Measurements from ENCODE around the gene SLMAP.

The SLMAP gene

GRCh38 chr3:57709559-57709958 is 46.5 kb upstream of the SLMAP start:
- Histone ChIP-seq H3K4me3 (replicated peaks; ENCODE audit: insufficient read depth, low read length) (no peak overlapping the region), H3K27ac (replicated peaks) (no peak overlapping the region; the same call in 1 of the 2 replicates), H3K27me3 (ENCODE audit: insufficient read depth, poor library complexity, severe bottlenecking) (no peaks in the 10 kb centered on the region)
- TF ChIP-seq POLR2AphosphoS5 (IDR thresholded peaks at IDR 0.05; ENCODE audit: low read depth), result no peak
- TF ChIP-seq GABPA (IDR thresholded peaks at IDR 0.05; ENCODE audit: low read depth), result no peak
- TF ChIP-seq CTCF (IDR thresholded peaks at IDR 0.05; ENCODE audit: insufficient read depth, low read length), result no peak
- TF ChIP-seq, protein P1, sequence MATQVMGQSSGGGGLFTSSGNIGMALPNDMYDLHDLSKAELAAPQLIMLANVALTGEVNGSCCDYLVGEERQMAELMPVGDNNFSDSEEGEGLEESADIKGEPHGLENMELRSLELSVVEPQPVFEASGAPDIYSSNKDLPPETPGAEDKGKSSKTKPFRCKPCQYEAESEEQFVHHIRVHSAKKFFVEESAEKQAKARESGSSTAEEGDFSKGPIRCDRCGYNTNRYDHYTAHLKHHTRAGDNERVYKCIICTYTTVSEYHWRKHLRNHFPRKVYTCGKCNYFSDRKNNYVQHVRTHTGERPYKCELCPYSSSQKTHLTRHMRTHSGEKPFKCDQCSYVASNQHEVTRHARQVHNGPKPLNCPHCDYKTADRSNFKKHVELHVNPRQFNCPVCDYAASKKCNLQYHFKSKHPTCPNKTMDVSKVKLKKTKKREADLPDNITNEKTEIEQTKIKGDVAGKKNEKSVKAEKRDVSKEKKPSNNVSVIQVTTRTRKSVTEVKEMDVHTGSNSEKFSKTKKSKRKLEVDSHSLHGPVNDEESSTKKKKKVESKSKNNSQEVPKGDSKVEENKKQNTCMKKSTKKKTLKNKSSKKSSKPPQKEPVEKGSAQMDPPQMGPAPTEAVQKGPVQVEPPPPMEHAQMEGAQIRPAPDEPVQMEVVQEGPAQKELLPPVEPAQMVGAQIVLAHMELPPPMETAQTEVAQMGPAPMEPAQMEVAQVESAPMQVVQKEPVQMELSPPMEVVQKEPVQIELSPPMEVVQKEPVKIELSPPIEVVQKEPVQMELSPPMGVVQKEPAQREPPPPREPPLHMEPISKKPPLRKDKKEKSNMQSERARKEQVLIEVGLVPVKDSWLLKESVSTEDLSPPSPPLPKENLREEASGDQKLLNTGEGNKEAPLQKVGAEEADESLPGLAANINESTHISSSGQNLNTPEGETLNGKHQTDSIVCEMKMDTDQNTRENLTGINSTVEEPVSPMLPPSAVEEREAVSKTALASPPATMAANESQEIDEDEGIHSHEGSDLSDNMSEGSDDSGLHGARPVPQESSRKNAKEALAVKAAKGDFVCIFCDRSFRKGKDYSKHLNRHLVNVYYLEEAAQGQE (IDR thresholded peaks at IDR 0.05; ENCODE audit: insufficient replicate concordance, low read depth), result no peak
- no peak for TF ChIP-seq SPI1 (IDR thresholded peaks at IDR 0.05; ENCODE audit: borderline replicate concordance, low read depth)
- no peak for DNase-seq (ENCODE audit: low read depth in 1 of 2, low spot score in 1 of 2)

- TF ChIP-seq GABPA (IDR thresholded peaks at IDR 0.05; ENCODE audit: low read depth), result no peak
- TF ChIP-seq CTCF (IDR thresholded peaks at IDR 0.05; ENCODE audit: insufficient read depth, low read length), result no peak
- TF ChIP-seq SPI1 (IDR thresholded peaks at IDR 0.05; ENCODE audit: borderline replicate concordance, low read depth), result no peak
- TF ChIP-seq, protein P1 (IDR thresholded peaks at IDR 0.05; ENCODE audit: insufficient replicate concordance, low read depth), result no peak
- TF ChIP-seq POLR2AphosphoS5 (IDR thresholded peaks at IDR 0.05; ENCODE audit: low read depth), result no peak
- no peak overlapping the region for H3K4me3 ChIP-seq (replicated peaks; ENCODE audit: insufficient read depth, low read length)
- DNase-seq (ENCODE audit: low read depth in 1 of 2, low spot score in 1 of 2), result no peak
- H3K27ac ChIP-seq (replicated peaks), result no peak overlapping the region
- no peaks in the 10 kb centered on the region for H3K27me3 ChIP-seq (ENCODE audit: insufficient read depth, poor library complexity, severe bottlenecking)
Observed at GRCh38 chr3:57715686-57716085, 40.4 kb upstream of the SLMAP start.

DNA sequence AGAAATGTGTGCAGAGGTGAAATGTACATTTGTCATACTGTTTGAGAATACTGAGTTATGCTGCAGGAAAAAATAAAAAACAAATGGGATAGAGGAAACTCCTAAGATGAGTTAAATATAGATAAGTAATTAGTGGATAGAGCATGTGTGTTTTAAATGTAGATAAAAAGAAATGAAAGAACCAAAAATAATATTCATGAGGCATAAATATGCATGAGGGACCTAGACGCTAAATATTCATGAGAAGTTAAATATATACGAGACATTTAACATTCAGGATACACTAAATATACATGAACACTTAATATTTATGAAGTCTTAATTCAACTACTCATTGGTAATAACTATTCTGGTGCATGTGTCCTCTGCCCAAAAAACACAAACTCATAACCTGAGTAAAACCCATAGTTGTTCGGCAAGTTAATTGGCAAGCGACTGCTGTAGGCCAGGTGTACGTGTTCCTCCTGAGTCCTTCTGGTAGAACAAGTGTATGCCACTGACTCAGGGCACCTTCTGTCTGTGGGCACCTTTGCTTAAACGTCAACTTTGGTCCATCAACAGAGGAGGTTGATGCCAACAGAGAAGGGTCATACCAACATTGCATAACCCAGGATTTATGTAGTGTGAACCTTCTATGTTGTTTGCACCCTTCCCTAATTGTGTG is 38.8 kb upstream of the SLMAP start:
- no peak overlapping the region for H3K27ac ChIP-seq (replicated peaks)
- TF ChIP-seq, protein P1 (IDR thresholded peaks at IDR 0.05; ENCODE audit: insufficient replicate concordance, low read depth), result no peak
- no peak for TF ChIP-seq CTCF (IDR thresholded peaks at IDR 0.05; ENCODE audit: insufficient read depth, low read length)
- no peak for TF ChIP-seq SPI1 (IDR thresholded peaks at IDR 0.05; ENCODE audit: borderline replicate concordance, low read depth)
- TF ChIP-seq GABPA (IDR thresholded peaks at IDR 0.05; ENCODE audit: low read depth), result no peak
- H3K4me3 ChIP-seq (replicated peaks; ENCODE audit: insufficient read depth, low read length), result no peak overlapping the region
- H3K27me3 ChIP-seq (ENCODE audit: insufficient read depth, poor library complexity, severe bottlenecking), result no peaks in the 10 kb centered on the region
- DNase-seq (ENCODE audit: low read depth in 1 of 2, low spot score in 1 of 2), result no peak

Data from HL-60 (cell line).